Activated CD8-positive, alpha-beta memory T cell treated with anti-CD3 and anti-CD28 coated beads, Interleukin-2, amount 50 U/mL, for 1 hour (primary cell): ENCODE results near the gene FAM32A.

Experiments
- DNase-seq: peaks from one replicate; pipeline ENCODE4 v3.0.0-alpha.2; 2020; ENCODE audit errors: extremely low read depth

Gene FAM32A

GRCh38 chr19:16224293-16225045 lies 39.3 kb downstream of the FAM32A start:
- no peak for DNase-seq

- DNase-seq = no peak
Observed at GRCh38 chr19:16225279-16226183, 40.3 kb downstream of the FAM32A start.

DNA sequence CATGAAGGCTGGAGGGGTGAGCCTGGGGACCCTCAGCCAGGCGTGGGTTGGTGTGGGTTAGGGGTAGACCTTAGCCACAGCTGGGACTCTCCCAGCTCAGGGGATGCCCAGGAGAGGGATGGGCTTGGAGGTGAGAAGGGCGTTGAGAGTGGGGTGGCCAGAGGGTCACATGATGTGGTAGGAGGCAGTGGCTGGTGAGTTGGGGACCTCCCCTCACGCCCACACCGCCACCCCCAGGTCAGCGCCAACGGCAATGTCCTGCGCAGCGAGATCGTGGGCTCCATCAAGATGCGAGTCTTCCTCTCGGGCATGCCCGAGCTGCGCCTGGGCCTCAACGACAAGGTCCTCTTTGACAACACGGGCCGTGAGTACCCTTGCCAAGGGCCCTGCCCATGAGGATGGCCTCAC lies 41.0 kb downstream of the FAM32A start:
- no peak for DNase-seq

DNA sequence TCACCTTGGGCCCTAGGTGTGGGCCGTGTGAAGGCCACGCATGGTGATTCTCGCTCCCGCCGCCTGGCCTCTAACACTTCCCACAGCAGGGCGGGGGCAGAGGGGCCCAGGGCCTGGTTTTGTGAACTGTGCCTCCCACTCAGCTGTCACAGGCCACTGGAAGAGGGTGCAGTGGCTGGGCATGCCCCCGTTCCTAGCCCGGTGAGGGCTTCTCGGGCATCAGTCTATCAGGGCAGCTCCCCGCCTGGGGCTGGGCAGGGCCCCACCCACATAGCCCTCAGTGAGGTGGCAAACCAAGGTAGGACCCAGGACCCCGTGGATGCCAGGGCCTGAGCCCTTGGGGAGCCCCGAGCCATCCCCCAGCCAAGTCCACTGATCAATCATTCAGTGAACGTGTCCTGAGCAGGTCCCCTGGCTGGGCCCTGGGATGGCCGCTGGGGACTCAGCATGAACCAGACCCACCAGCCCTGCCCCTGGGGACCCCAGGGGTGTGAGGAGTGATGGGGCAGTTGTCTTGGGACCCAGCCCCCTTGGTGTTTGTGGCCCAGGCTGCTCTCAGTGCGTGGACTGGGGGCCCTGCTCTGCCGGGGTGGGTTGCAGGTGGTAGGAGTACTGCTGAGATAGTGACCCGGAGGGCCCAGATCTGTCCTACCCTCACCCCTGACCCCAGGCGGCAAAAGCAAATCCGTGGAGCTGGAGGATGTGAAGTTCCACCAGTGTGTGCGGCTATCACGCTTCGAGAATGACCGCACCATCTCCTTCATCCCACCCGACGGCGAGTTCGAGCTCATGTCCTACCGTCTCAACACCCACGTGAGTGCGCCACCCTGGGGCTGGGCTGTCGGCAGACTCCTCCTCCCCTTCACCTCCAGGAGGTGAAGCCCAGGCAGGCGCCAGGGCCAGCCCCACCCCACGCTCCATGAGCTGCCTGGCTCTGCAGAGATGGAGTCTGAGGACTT lies 41.9 kb downstream of the FAM32A start:
- no peak for DNase-seq

DNA sequence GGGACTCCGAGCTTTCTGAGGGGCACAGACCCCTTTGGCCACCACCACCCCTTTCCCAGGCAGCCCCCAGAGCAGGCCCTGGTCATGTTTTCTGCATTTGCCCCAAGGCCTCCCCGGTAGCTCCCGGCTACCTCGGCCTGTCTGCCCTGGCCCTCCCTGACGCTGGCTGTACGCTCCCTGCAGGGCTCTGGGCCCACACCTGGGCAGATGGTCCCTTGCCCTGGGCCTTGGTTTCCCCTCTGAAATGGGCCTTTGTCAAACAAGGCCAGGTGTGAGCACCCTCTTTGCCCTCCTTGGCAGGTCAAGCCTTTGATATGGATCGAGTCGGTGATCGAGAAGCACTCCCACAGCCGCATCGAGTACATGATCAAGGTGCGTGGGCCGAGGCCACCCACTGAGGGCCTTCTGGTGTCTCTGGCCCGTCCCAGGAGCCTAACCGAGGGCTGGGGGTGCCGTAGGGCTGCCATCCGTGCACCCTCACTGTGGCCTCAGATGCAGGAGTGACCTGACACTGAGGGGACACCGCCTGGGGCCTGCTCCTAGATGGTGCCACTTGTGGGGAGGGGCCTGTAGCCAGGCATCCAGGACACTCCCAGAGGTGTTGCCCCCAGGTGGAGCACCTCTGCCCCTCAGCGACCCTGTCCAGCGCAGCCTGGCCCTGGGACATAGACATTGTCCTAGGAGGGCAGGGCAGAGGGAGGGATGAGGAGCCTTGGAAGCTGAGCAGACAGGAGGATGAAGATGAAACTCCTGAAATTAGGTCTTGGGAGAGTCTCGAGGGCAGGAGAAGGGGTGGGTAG lies 42.8 kb downstream of the FAM32A start:
- DNase-seq = no peak

DNA sequence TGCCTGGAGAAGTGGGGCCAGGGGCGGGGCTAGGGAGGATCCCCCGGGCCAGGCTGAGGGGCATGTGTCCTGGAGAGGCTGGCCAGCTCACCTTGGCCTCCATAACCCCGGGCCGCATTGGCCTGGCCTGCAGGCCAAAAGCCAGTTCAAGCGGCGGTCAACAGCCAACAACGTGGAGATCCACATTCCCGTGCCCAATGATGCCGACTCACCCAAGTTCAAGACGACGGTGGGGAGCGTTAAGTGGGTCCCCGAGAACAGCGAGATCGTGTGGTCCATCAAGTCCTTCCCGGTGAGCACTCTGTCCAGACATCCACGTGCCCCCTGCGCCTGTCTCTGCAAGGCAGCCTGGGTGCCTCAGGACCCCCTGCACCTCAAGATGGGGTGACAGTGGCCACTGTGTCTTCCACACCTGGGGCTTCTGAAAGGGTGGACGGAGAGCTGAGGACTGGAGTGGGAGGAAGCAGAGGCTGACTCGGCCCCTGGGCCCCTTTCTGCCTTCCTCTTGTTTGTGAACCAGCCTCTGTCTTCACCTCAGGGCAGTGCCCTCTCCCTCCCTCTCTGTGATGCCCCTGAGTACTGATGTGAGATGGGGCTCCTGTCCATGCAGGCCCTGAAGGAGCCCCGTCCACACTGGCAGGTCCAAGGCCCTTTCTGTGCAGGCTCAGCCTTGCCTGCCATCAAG lies 43.6 kb downstream of the FAM32A start:
- DNase-seq = no peak

DNA sequence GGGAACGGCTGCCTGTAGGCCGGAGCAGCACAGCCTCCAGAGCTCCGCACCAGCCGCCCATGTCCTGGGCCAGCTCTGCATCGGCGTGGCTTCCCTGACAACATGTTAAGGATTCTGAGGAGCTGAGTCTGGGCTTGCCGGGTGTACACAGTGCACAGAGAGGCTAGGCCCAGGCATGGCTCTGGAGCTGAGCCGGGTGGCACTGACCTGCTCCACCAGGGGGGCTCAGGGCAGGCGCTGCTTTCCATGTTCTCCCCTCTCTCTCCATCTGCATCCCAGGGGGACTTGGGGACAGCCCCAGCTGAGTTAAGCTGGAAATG lies 44.1 kb downstream of the FAM32A start:
- no peak for DNase-seq

DNA sequence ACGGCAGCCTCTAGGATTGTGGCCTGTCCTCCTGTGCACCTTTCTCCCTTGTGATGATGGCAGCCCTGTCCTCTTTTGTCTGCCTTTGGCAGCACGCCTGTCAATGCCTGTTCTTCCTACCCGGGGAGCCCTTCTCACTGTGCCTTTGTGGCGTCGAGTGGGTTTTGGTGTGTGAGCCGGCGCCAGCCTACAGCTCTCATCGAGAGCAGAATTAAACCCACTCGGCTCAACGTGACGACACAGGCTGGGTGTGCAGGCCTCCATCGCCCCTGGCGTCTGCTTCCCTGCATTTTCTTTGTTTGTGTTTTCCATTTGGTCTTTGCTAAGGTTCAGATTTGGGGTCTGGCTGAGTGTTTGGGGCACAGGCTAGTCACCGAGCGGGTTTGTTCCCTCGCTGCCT lies 46.9 kb downstream of the FAM32A start:
- no peak for DNase-seq

- DNase-seq = no peak
Observed at GRCh38 chr19:16232568-16232967, 47.4 kb downstream of the FAM32A start.

DNA sequence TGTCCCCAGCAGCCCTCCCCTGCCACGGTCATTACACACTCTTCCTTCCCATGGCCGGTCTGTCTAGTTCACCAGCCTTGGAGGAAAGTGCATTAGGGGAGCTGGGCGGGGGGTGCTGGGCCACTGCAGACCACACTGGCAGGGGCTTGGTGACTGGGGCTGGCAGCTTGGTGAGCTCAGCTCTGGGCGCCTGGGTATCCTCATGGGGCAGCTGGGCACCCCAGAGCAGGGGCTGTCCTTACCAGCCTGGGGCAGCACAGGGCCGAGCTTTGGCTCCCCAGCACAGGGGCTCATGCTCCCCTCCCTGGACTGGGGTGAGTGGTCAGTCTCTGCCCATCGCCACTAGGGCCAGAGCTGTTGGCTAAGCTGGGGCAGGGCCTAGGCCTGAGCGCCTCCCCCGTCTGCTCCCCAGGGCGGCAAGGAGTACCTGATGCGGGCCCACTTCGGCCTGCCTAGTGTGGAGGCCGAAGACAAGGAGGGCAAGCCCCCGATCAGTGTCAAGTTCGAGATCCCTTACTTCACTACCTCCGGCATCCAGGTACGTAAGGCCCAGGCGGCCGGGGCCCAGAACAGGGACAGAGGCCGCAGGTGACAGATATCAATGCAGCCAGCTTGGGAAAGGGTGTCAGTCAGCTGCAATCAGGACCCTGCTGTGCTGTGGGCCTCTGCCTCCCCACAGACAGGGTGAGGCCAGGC lies 48.0 kb downstream of the FAM32A start:
- no peak for DNase-seq

- no peak for DNase-seq
Observed at GRCh38 chr19:16233836-16234551, 48.8 kb downstream of the FAM32A start.

DNA sequence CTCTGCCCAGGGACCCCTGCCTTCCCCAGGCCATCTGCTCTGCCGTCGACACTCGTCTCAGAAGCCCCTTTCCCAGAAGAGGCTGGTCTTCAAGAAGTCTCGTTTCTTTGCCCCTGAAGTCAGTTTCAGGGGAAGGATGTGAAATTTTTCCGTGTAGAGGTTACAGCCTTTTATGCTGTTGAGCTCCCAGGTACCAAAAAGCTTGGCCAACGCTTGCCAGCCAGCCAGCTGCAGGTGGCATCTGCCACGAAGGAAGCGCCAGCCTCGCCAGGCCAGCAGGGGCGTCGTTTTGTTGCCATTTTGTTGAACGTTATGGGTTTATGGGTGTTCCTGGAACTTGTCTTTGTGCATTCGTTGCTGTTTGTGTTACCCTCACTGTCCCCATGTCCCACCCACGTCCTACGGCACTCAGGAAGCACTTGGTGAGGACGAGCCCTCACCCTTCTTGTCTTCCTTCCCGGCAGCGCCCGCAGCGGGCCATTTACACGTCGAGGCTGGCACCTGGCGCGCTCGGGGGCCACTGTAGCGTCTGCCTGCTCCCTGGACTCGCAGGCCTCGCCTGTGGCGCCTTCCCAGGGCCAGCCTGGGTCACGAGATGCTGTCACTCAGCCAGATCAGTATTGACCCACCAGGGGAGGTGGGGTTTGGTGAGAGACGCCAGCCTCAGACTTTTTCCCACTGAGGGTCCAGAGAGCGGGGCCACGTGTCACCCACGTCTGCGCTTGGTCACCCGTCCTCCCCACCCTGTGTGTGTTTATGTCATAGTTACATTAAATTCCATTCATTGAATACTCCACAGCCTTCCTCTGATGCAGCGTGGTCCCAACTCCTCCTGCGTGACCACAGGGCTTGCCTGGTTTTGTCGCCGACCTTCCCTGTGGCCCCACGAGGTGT lies 49.6 kb downstream of the FAM32A start:
- no peak for DNase-seq

DNA sequence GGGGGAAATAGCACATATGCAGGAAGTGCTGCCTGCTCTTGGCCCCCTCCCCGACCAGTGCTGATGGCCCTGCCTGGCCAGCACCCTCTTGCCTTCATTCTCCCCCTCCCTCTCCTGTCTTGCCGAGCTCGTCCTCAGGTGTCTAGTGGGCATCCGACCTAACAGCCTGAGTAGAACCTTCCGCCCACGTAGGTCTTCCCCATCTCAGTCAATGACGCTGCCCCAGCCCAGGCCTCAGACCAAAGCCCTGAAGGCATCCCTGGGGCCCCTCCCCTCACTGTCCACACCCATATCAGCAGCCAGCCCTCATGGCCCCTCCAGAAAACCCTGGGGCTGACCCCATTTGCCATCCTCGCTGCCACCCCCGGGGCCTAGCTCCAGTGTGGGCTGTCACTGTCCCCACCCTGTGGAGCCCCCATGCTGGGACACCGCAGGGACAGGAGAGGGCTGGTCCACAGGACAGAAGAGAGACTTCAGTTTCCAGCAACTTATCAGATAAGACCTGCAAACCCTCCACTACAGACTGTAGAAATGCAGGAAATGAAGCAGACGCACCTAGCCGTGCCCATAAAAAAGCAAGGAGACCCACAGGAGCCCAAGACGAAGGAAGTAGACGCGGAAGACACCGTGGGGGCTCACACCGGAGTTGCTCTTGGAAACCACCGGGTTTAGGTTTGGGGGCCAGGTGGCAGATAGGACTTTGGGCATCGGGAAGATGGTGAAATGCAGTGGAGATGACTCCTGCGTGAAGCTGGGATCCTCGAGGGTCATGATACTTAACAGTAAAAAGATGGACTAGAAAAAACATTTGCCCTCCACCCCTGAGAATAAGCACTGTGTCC lies 50.8 kb downstream of the FAM32A start:
- DNase-seq = no peak
